ENCODE results near the gene HDAC4.

Gene HDAC4

DNA sequence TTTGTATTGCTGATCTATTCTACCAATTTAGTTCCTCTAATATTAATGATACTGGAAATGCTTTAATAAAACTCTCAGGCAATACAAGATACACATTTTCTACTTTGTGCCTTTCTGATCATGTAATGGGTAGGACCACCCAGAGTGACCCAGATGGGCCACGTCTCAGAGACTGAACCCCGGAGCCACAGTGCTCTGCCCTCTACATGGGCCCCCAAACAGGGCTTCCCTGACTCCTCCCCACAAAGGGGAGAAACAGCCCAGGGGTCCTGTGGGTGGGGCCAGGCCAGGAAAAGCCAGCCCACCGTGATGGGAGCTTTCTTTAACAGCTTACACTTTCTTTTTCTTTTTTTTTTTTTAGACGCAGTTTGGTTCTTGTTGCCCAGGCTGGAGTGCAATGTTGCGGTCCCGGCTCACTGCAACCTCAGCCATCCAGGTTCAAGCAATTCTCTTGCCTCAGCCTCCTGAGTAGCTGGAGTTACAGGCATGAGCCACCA is 18.4 kb downstream of the HDAC4 start:
- TF ChIP-seq CTCF (conservative IDR thresholded peaks at IDR 0.05; ENCODE audit: low read depth, low read length) = no peak
- DNase-seq (ENCODE audit: low read depth) = no peak
- no peak overlapping the region for H3K4me3 ChIP-seq (ENCODE audit: low read depth, low read length)

GRCh38 chr2:239381709-239382134 is 19.1 kb downstream of the HDAC4 start:
- H3K4me3 ChIP-seq (ENCODE audit: low read depth, low read length) = no peak overlapping the region
- no peak for DNase-seq (ENCODE audit: low read depth)
- no peak for TF ChIP-seq CTCF (conservative IDR thresholded peaks at IDR 0.05; ENCODE audit: low read depth, low read length)

DNA sequence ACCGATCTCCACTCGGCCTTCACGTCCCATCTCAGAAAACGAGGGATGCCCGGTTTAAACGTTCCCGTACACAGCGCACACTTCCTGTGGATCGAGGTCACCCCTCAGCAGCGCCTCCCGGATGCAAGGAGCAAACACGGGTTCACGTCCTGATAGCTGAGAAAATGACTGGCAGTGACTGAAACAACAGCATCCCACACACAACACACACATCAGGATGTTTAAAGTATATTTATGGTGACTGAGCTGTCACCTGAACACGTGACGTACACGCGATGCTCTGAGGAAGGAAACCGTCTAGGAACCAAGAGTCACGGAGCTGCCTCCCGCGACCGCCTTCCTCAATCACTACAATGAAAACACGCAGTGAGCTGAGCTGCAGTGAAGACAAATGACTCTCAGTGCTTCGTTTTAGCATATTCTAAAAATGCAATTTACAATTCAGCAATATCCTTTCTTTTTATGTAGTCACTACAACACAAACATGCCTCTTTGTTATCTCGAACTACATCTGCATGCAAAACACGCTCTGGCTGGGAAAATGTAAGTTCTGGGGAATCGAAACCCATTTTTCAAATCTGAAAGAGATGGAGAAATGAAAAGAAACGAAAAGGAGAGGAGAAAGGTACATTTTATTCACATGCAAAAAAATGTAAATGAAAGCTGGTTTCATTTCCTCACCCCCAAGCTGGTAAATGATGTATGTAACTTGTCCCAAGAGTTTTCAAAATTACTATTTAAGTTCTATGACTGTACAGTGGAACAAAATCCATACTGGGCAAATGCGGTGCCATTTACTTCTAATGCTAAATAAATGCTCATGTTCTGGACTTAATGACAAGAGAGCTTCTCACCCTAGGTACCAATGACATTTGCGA is 19.8 kb downstream of the HDAC4 start:
- DNase-seq (ENCODE audit: low read depth) = no peak
- H3K4me3 ChIP-seq (ENCODE audit: low read depth, low read length) = no peak overlapping the region
- TF ChIP-seq CTCF (conservative IDR thresholded peaks at IDR 0.05; ENCODE audit: low read depth, low read length) = no peak

DNA sequence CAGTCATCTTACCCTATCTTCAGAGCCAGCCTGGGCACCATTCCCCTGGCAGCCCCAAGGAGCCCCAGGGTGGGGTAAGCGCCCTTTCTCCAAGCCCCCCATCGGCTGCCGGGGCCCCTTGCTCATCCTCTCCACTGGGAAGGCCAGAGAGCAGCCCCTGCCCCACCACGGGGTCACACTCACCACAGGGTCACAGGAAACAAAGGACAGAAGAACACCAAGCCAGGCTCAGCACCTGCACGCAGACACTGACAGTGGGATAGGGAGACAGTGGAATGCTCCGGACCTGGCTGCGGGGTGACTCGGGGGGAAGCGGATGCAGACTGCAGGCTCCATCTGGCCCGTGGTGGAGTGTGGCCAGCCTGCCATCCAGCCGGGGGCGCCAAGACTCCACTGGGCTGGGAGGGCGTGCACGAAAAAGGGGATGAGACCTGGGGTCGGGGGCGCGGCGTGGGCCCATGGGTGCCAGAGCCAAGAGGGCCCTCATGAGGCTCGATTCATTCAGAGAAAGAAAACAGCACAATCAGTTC is 21.1 kb downstream of the HDAC4 start:
- DNase-seq (ENCODE audit: low read depth) = no peak
- peak; percentile 9 for TF ChIP-seq CTCF (conservative IDR thresholded peaks at IDR 0.05; ENCODE audit: low read depth, low read length)
- no peak overlapping the region for H3K4me3 ChIP-seq (ENCODE audit: low read depth, low read length)

DNA sequence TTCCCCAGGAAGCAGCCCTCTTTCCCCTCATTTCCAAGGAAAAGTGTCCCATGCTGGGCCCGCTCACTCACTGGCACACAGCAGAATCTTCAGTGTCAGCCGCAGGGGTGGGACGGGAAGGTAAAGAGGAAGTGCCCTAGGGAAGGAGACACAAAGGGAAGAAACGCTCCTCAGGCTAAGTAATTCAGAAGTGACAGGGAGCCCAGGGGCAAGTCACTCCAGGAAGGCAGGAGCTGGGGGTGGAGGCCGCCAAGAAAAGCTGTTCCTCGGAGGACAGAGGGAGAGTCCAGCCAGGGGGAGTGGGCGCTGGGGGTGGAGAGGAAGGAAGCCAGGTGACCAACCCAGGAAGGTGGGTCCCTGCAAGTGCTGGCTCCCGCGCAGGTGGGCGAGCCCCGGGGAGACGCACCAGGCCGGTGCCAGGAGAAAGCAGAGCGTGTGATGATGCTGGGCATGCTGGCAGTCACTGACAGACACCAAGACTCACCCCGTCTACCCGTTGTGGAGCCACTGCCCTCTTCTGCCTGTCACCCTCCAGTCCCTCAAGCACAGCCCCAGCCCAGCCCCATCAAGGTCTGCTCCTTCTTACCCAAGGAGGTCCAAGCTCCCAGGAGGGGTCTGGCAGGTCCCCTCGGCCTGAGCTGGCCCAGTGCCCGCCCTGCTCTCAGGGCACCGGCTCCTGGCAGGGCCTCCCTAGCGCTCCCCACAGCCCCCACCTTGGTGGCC is 21.7 kb downstream of the HDAC4 start:
- TF ChIP-seq CTCF (conservative IDR thresholded peaks at IDR 0.05; ENCODE audit: low read depth, low read length) = no peak
- no peak for DNase-seq (ENCODE audit: low read depth)
- no peak overlapping the region for H3K4me3 ChIP-seq (ENCODE audit: low read depth, low read length)

GRCh38 chr2:239378021-239378917 is 22.6 kb downstream of the HDAC4 start:
- no peak for DNase-seq (ENCODE audit: low read depth)
- TF ChIP-seq CTCF (conservative IDR thresholded peaks at IDR 0.05; ENCODE audit: low read depth, low read length) = no peak
- no peak overlapping the region for H3K4me3 ChIP-seq (ENCODE audit: low read depth, low read length)

Data from choroid plexus epithelial cell (primary cell).